ENCODE measurements around the gene SPOCK1. TPM values are rescaled to one million over a fixed set of nuclear protein-coding genes. Genes with fewer than 3 reads are reported as not detected.

The SPOCK1 gene
- total RNA-seq, 1 experiment from 2014 or later: 9.8 TPM

GRCh38 chr5:137248527-137248926, 250.6 kb downstream of the SPOCK1 start:
- POLR2A ChIA-PET (ENCODE audit: unreplicated experiment): no interaction called here
- Histone ChIP-seq H3K36me3 (ENCODE audit: low read depth, low read length) (no peaks in the 10 kb centered on the region), H3K9me2 (replicated peaks; ENCODE audit: low read length) (no peaks in the 10 kb centered on the region)

DNA sequence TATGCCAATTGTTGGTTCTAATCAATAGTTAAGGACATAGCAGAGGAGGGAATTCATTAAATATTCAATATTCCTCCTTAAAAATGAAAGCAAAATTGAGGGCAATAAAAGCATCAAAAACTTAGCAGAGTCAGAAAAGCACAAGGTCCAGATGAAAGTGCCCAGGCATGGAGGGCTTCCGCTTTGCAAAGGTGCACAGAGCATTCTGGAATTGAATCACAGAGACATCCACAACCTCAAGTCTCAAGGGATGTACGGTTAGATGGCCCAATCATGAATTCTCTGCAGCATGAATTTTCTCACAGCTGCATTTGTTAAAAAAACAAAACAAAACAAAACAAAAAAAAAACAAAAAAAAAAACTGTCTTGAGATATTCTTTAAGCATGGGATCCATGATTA, 253.7 kb downstream of the SPOCK1 start:
- Histone ChIP-seq H3K27me3 (ENCODE audit: low read length) (no peaks in the 10 kb centered on the region), H3K4me3 (ENCODE audit: low read length) (no peak overlapping the region), H3K4me1 (ENCODE audit: insufficient read depth, low read length) (no peaks in the 10 kb centered on the region), H3K9me2 (replicated peaks; ENCODE audit: low read length) (no peaks in the 10 kb centered on the region), H3K27ac (ENCODE audit: low read length) (no peak overlapping the region), H3K4me2 (ENCODE audit: low read length) (no peak overlapping the region), H3K9me3 (ENCODE audit: low read length) (no peaks in the 10 kb centered on the region), H3F3A (ENCODE audit: low read length, unreplicated experiment) (no peaks in the 10 kb centered on the region), H3K9ac (ENCODE audit: low read length) (no peak overlapping the region), H3K36me3 (ENCODE audit: low read depth, low read length) (no peaks in the 10 kb centered on the region), H2AFZ (ENCODE audit: low read length) (no peak overlapping the region), H3K79me2 (ENCODE audit: low read length) (no peaks in the 10 kb centered on the region), H4K20me1 (ENCODE audit: low read length) (no peaks in the 10 kb centered on the region)
- CTCF ChIA-PET: no interaction called here
- DNase-seq: no peak
- no TSS peak for BruUV-seq (replicated peaks)
- intact Hi-C loops (cut with micrococcal nuclease): no loop called here
- TF ChIP-seq, protein P1, sequence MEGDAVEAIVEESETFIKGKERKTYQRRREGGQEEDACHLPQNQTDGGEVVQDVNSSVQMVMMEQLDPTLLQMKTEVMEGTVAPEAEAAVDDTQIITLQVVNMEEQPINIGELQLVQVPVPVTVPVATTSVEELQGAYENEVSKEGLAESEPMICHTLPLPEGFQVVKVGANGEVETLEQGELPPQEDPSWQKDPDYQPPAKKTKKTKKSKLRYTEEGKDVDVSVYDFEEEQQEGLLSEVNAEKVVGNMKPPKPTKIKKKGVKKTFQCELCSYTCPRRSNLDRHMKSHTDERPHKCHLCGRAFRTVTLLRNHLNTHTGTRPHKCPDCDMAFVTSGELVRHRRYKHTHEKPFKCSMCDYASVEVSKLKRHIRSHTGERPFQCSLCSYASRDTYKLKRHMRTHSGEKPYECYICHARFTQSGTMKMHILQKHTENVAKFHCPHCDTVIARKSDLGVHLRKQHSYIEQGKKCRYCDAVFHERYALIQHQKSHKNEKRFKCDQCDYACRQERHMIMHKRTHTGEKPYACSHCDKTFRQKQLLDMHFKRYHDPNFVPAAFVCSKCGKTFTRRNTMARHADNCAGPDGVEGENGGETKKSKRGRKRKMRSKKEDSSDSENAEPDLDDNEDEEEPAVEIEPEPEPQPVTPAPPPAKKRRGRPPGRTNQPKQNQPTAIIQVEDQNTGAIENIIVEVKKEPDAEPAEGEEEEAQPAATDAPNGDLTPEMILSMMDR (conservative IDR thresholded peaks at IDR 0.05; ENCODE audit: low read depth, low read length): no peak
- TF ChIP-seq EZH2phosphoT487 (IDR thresholded peaks at IDR 0.05; ENCODE audit: borderline replicate concordance, low read length) (no peak), EZH2 (IDR thresholded peaks at IDR 0.05; ENCODE audit: low read length, unreplicated experiment) (no peak)
- no peak for ATAC-seq
- POLR2A ChIA-PET (ENCODE audit: unreplicated experiment): no interaction called here

More at GRCh38 chr5:137248527-137248926, 250.6 kb downstream of the SPOCK1 start:
- H3K79me2 ChIP-seq (ENCODE audit: low read length): no peaks in the 10 kb centered on the region
- TF ChIP-seq, protein P1 (conservative IDR thresholded peaks at IDR 0.05; ENCODE audit: low read depth, low read length): no peak
- TF ChIP-seq EZH2 (IDR thresholded peaks at IDR 0.05; ENCODE audit: low read length, unreplicated experiment) (no peak), EZH2phosphoT487 (IDR thresholded peaks at IDR 0.05; ENCODE audit: borderline replicate concordance, low read length) (no peak)
- H3K27me3 ChIP-seq (ENCODE audit: low read length): no peaks in the 10 kb centered on the region
- H3F3A ChIP-seq (ENCODE audit: low read length, unreplicated experiment): no peaks in the 10 kb centered on the region
- CTCF ChIA-PET: no interaction called here
- no peak overlapping the region for H3K4me3 ChIP-seq (ENCODE audit: low read length)
- H4K20me1 ChIP-seq (ENCODE audit: low read length): no peaks in the 10 kb centered on the region
- intact Hi-C loops (cut with micrococcal nuclease): no loop called here
- H2AFZ ChIP-seq (ENCODE audit: low read length): no peak overlapping the region
- H3K9ac ChIP-seq (ENCODE audit: low read length): no peak overlapping the region
- DNase-seq (no peak), ATAC-seq (no peak)
- H3K4me2 ChIP-seq (ENCODE audit: low read length): no peak overlapping the region
- BruUV-seq (replicated peaks): no TSS peak
- H3K27ac ChIP-seq (ENCODE audit: low read length): no peak overlapping the region
- no peaks in the 10 kb centered on the region for H3K4me1 ChIP-seq (ENCODE audit: insufficient read depth, low read length)
- H3K9me3 ChIP-seq (ENCODE audit: low read length): no peaks in the 10 kb centered on the region

- Histone ChIP-seq H3K4me2 (ENCODE audit: low read length) (no peak overlapping the region), H3K79me2 (ENCODE audit: low read length) (no peaks in the 10 kb centered on the region), H4K20me1 (ENCODE audit: low read length) (no peaks in the 10 kb centered on the region), H3K4me1 (ENCODE audit: insufficient read depth, low read length) (peaks cover 31% of the 10 kb centered on the region), H3K4me3 (ENCODE audit: low read length) (no peak overlapping the region), H3K9me3 (ENCODE audit: low read length) (no peaks in the 10 kb centered on the region), H3K36me3 (ENCODE audit: low read depth, low read length) (no peaks in the 10 kb centered on the region), H2AFZ (ENCODE audit: low read length) (no peak overlapping the region), H3K27ac (ENCODE audit: low read length) (no peak overlapping the region), H3F3A (ENCODE audit: low read length, unreplicated experiment) (no peaks in the 10 kb centered on the region), H3K9ac (ENCODE audit: low read length) (no peak overlapping the region), H3K9me2 (replicated peaks; ENCODE audit: low read length) (no peaks in the 10 kb centered on the region), H3K27me3 (ENCODE audit: low read length) (no peaks in the 10 kb centered on the region)
- intact Hi-C loops (cut with micrococcal nuclease): no loop called here
- CTCF ChIA-PET: no interaction called here
- no peak for DNase-seq
- BruUV-seq (replicated peaks): no TSS peak
- POLR2A ChIA-PET (ENCODE audit: unreplicated experiment): no interaction called here
- TF ChIP-seq EZH2 (IDR thresholded peaks at IDR 0.05; ENCODE audit: low read length, unreplicated experiment): no peak
- TF ChIP-seq EZH2phosphoT487 (IDR thresholded peaks at IDR 0.05; ENCODE audit: borderline replicate concordance, low read length): no peak
- TF ChIP-seq, protein P1 (conservative IDR thresholded peaks at IDR 0.05; ENCODE audit: low read depth, low read length): no peak
- no peak for ATAC-seq
These were observed 258.8 kb downstream of the SPOCK1 start for GRCh38 chr5:137240285-137240684.
